Spinal cord (tissue), 10 donors: ENCODE data around the gene INPP4A. TPM values are rescaled to one million over a fixed set of nuclear protein-coding genes. Genes with fewer than 3 reads are reported as not detected.

Experiments
- DNase-seq, 6 donors: peaks; one replicate each; pipeline versions ENCODE4 v3.0.0 to v3.0.0-alpha.2; 2013 to 2015; ENCODE audit warnings: low spot score in 6 of 6, low read depth in 4 of 6
- H3K27ac ChIP-seq: one replicate; pipeline ENCODE4 v1.5.1; 2013; ENCODE audit warnings: low read depth, low read length, control low read depth
- H3K27me3 ChIP-seq: one replicate; pipeline ENCODE4 v1.6.1; 2013; ENCODE audit warnings: low read length; ENCODE audit not compliant: control insufficient read depth, insufficient read depth
- H3K36me3 ChIP-seq: one replicate; pipeline ENCODE4 v1.6.1; 2013; ENCODE audit warnings: low read length; ENCODE audit not compliant: control insufficient read depth, insufficient read depth
- H3K4me1 ChIP-seq: one replicate; pipeline ENCODE4 v1.6.1; 2013; ENCODE audit warnings: low read length; ENCODE audit not compliant: control insufficient read depth, insufficient read depth
- H3K4me3 ChIP-seq: one replicate; pipeline ENCODE4 v1.5.1; 2013; ENCODE audit warnings: low read depth, low read length, control low read depth
- H3K9me3 ChIP-seq: one replicate; pipeline ENCODE4 v1.6.1; 2013; ENCODE audit warnings: low read length; ENCODE audit not compliant: control insufficient read depth, insufficient read depth
- WGBS: methylation state at CpG from one replicate; pipeline ENCODE4 v1.1.5; 2013; ENCODE audit warnings: missing lambda C conversion rate; ENCODE audit not compliant: insufficient coverage; 5-methylcytosine and 5-hydroxymethylcytosine counted together
- polyA plus RNA-seq, 2 donors: library from polyadenylated mRNA; unstranded; fragments of 120-200 nt; gene quantifications; one replicate each; pipeline ENCODE4 v1.2.1, GENCODE V29; 2013; ENCODE audit not compliant: insufficient read length in 2 of 2
- total RNA-seq, 2 donors: library from RNA; depleted of rRNA in 1 of 2; stranded (reverse); fragments of 120-200 nt in 1 of 2; fragments of >200 nt in 1 of 2; gene quantifications; one replicate each; pipeline versions ENCODE4 v1.2.3 to v1.2.4, GENCODE V29; 2013 to 2014
- donor health status: healthy.

The INPP4A gene
- total and polyA plus RNA-seq, 4 donors, result 31.2 to 55.0 (median 42.0) TPM

GRCh38 chr2:98458667-98459380 lies 14.2 kb downstream of the INPP4A start:
- Histone ChIP-seq H3K27me3 (no peaks in the 10 kb centered on the region), H3K27ac (no peak overlapping the region), H3K4me1 (peaks cover 42% of the 10 kb centered on the region), H3K36me3 (peaks cover 14% of the 10 kb centered on the region), H3K9me3 (no peaks in the 10 kb centered on the region), H3K4me3 (no peak overlapping the region)
- no peak for DNase-seq
- WGBS, result 97% methylated on average over 12 of the region's 14 CpGs

DNA sequence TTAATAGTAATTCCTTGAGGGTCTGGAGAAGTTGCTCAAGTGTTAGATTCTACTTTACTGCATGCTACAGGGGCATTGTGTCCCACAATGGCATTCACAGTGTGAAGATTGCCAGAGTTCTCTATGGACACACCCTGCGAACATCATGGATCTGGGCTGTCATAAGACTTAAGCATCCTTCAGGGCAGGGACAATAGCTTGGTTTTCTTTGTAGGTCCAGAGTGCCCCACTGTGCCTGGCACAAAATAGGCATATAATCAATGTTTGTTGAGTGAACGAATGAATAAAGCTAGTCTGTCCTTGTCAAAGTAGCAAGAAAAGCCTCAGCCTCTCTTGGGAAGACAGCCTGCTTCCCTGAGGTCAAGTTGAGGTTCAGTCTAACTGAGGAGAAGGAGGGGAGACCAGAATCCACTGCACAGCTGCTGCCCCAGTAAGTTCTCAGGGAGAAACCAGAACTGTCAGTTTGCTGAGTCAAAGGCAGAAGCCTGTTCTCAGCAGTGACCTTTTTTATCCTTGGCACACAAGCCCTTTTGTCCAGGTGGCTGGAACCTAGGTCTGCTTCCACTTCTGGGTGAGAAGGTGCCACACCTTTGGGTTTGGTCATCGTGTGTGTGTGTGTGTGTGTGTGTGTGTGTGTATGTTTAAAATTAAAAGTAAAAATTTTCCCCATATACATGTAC lies 15.0 kb downstream of the INPP4A start:
- Histone ChIP-seq H3K9me3 (no peaks in the 10 kb centered on the region), H3K27me3 (no peaks in the 10 kb centered on the region), H3K4me3 (no peak overlapping the region), H3K4me1 (peaks cover 42% of the 10 kb centered on the region), H3K36me3 (peaks cover 14% of the 10 kb centered on the region), H3K27ac (no peak overlapping the region)
- 42% methylated on average over 2 of the region's 3 CpGs for WGBS
- no peak for DNase-seq

- H3K9me3 ChIP-seq, result no peaks in the 10 kb centered on the region
- no peak overlapping the region for H3K27ac ChIP-seq
- H3K4me1 ChIP-seq, result peaks cover 39% of the 10 kb centered on the region
- no peak overlapping the region for H3K4me3 ChIP-seq
- H3K27me3 ChIP-seq, result no peaks in the 10 kb centered on the region
- WGBS, result 74% methylated on average over 8 of the region's 14 CpGs
- no peak for DNase-seq
- H3K36me3 ChIP-seq, result peaks cover 13% of the 10 kb centered on the region
These were observed 16.2 kb downstream of the INPP4A start for GRCh38 chr2:98460573-98461497.

- 35% methylated on average over 5 of the region's 6 CpGs for WGBS
- H3K36me3 ChIP-seq, result peaks cover 8% of the 10 kb centered on the region
- DNase-seq, result peak in 2 of 6 donors; percentile 66 to 77
- H3K27me3 ChIP-seq, result no peaks in the 10 kb centered on the region
- H3K27ac ChIP-seq, result no peak overlapping the region
- no peaks in the 10 kb centered on the region for H3K9me3 ChIP-seq
- no peak overlapping the region for H3K4me3 ChIP-seq
- peaks cover 43% of the 10 kb centered on the region for H3K4me1 ChIP-seq
These were observed 16.9 kb downstream of the INPP4A start for GRCh38 chr2:98461498-98462049.

- H3K4me3 ChIP-seq, result no peak overlapping the region
- no peak overlapping the region for H3K27ac ChIP-seq
- no peak for DNase-seq
- WGBS, result 95% methylated on average over 11 of the region's 11 CpGs
- peaks cover 43% of the 10 kb centered on the region for H3K4me1 ChIP-seq
- H3K9me3 ChIP-seq, result no peaks in the 10 kb centered on the region
- no peaks in the 10 kb centered on the region for H3K27me3 ChIP-seq
- peaks cover 6% of the 10 kb centered on the region for H3K36me3 ChIP-seq
These were observed 18.4 kb downstream of the INPP4A start for GRCh38 chr2:98463081-98463481.

DNA sequence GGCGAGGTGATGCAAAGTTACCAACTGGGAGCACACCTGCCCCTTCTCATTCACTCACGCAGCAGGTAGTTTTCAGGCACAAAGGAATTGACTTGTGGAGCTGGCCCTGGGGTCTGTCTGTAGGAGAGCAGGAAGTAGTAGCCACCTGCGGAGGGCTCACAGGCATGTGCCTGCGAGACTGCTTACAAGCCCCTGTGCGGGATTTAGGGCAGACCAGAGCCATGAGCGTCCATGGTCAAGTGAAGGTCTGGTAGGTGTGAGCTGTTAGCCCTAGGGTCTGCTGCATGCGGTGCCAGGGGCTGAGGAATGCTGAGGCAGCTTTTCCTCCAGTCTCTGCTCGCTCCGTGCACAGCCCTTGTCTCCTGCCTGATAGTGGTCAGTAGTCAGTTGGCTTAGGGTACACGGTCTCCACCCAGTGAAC lies 18.9 kb downstream of the INPP4A start:
- H3K36me3 ChIP-seq, result peaks cover 5% of the 10 kb centered on the region
- H3K27ac ChIP-seq, result no peak overlapping the region
- H3K9me3 ChIP-seq, result no peaks in the 10 kb centered on the region
- 88% methylated on average over 9 of the region's 10 CpGs for WGBS
- no peaks in the 10 kb centered on the region for H3K27me3 ChIP-seq
- no peak overlapping the region for H3K4me3 ChIP-seq
- DNase-seq, result no peak
- H3K4me1 ChIP-seq, result peaks cover 42% of the 10 kb centered on the region

- Histone ChIP-seq H3K4me1 (peaks cover 36% of the 10 kb centered on the region), H3K4me3 (no peak overlapping the region), H3K27me3 (no peaks in the 10 kb centered on the region), H3K36me3 (no peaks in the 10 kb centered on the region), H3K9me3 (no peaks in the 10 kb centered on the region), H3K27ac (no peak overlapping the region)
- no peak for DNase-seq
- 80% methylated on average over 10 of the region's 10 CpGs for WGBS
These were observed 19.5 kb downstream of the INPP4A start for GRCh38 chr2:98463988-98464771.

DNA sequence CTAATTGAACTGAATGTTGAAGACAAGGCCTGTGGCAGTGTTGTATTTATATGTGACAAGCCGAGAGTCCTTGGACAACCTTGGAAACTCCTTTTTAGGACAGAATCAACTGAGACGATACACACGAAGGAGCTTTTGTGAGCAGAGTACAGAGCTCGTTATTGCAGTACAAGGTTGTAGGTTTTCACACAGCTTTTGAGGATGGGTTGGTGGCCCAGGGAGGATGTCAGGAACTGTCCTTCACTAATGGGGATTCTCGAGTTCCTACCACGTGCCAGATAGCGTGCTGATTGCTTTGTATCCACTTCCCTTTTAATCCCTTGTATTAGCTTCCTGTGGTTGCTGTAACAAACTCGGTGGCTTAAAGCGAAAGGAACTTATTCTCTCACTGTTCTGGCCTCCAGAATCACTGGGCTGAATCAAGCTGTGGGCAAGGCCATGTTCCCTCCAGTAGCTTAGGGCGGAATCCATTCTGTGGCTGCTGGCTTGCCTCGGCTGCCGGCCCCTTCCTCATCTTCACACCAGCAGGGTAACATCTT lies 20.2 kb downstream of the INPP4A start:
- no peak overlapping the region for H3K4me3 ChIP-seq
- H3K27me3 ChIP-seq, result no peaks in the 10 kb centered on the region
- DNase-seq, result no peak
- no peak overlapping the region for H3K27ac ChIP-seq
- WGBS, result 81% methylated on average over 8 of the region's 12 CpGs
- H3K4me1 ChIP-seq, result peaks cover 35% of the 10 kb centered on the region
- no peaks in the 10 kb centered on the region for H3K36me3 ChIP-seq
- no peaks in the 10 kb centered on the region for H3K9me3 ChIP-seq
